HG02798 (cell line): ENCODE results near the gene GLIPR1L1.

Experiments used
- ATAC-seq: cut with Tn5 transposase; IDR thresholded peaks from one replicate; pipeline ENCODE4 v1.9.1; 2021; ENCODE audit warnings: mild to moderate bottlenecking; ENCODE audit not compliant: unreplicated experiment, poor library complexity

Gene GLIPR1L1, protein sequence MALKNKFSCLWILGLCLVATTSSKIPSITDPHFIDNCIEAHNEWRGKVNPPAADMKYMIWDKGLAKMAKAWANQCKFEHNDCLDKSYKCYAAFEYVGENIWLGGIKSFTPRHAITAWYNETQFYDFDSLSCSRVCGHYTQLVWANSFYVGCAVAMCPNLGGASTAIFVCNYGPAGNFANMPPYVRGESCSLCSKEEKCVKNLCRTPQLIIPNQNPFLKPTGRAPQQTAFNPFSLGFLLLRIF

DNA sequence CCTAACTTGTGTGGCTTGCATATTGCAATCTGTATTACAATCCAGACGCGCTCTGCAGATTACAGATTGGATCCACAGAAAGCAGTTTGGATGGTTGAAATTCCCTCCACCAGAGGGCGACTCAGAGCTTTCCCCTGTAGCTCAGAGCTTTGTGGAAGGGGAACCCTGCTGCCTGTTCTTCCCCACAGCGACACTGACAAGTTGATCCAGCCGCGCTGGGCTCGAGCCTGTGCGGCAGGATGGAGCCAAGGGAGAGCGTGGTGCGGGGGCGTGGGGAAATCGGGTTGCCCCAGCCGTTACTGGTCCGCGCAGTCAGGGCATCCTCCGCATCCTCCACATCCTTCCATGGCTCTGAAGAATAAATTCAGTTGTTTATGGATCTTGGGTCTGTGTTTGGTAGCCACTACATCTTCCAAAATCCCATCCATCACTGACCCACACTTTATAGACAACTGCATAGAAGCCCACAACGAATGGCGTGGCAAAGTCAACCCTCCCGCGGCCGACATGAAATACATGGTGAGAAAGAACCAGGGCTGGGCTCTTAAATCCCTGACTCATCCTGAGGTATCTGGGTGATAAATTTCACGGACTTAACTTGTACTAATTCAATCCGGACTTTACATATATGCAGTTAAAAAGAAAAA is at the start of gene GLIPR1L1:
Gene GLIPR1L1 (plus strand): TSS at position 287 of the 647 bp plus-strand sequence. CDS start 59 bp downstream, at position 346.
- peak; percentile 63 for ATAC-seq

DNA sequence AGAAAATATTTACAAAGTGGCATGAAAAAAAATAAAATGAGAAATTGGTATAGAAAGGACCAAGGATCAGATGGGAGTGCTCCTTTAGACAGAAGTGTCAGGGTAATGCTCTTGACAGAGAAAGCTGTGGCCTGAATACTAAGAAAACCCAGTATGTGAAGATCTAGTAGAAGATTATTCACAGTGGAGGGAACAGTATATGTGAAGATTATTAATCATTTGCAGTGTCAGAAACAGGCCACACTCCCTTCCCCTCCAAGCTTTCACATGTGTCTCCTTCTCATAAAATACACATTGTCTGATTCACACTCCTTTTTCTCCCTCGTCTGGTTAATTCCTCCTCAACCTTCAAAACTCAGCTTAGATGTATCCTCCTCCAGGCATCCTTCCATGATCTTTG is 45.6 kb upstream of the GLIPR1L1 start:
- ATAC-seq: no peak

DNA sequence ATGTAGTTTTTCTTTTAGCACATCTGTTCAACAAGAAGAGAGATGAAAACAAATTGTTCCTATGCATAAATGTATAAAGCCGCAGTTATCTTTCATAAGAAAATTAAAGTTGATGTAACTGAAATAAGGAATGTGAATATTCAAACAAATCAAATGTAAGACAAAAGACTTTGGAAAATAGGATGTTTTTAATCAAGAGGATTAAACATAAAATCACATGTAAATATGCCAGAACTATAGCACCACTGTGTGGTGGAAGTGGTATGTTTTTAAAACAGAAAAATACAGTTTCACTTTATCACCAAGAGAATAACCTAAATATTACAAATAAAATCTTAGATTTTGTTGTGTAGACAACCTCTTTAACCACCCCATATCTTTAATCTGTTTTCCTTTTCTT is 44.7 kb upstream of the GLIPR1L1 start:
- no peak for ATAC-seq

DNA sequence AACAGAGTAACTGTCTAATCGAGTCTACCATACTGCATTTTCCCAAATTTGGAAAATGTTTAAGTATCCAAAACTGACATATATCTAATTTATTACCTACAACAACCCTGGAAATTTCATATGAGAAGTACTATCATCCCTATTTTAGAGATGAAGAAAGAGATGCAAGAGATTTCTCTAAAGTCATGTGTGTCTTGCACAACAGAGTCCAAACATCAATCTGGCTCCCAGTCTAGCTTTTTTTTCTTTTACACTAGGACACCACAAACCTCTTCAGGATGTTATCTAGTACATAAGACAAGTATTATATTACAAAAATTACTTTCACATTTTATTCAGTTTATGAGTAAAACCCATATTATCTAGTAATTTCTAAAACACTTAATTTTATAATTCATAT is 43.5 kb upstream of the GLIPR1L1 start:
- ATAC-seq: no peak

DNA sequence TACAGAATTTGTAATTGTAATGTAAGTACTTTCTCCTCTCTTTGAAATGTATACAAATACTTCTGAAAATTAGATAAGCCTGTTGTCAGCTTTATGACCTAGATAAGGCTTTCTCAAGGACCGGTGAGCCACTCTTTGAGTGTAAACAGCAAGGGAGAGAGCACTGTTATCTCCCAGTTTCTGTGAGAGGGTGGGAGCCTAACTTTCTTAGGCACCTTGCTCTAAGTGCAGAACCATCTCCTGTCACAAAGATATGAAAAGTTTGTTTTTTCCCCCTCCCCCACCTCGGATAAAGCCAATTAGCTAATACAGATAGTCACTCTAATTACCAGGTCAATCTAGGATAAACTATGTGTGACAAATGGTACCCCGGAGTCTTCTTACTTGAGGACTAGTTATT is 40.1 kb upstream of the GLIPR1L1 start:
- no peak for ATAC-seq

DNA sequence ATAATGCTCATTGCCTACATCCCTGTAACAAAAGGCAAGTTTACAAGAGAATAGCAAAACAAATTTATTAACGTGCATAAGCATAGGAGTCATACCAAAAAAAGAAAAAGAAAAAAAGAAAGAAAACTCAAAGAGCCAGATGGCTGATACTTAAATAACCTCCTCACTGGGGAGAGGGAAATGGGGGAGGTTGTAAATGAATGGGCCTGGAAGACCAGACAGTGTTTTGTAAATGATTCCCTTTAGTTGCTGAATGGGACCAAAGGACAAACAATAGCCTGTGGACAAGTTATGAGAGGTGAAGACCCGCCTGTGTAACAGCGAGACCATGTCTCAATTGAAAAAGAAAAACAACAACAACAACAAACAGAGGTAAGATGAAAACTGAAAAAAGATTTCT is 39.7 kb upstream of the GLIPR1L1 start:
- ATAC-seq: no peak

DNA sequence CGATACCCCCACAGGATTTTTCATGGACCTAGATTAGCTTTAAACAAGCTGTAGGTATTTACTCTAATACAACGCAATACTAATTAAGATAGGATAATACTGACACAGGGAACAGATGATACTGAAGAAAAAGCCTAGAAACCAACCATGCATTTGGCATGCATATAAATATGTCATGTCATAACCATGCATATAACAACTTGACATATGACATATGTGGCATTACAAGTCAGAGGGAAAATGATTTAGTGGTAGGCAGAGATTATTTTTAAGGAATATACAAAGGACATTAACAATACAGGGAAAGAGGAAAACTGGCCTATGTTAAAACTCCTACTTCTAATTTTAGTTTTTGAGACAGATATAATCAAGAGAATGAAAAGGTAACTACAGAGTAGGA is 32.2 kb upstream of the GLIPR1L1 start:
- ATAC-seq: no peak

DNA sequence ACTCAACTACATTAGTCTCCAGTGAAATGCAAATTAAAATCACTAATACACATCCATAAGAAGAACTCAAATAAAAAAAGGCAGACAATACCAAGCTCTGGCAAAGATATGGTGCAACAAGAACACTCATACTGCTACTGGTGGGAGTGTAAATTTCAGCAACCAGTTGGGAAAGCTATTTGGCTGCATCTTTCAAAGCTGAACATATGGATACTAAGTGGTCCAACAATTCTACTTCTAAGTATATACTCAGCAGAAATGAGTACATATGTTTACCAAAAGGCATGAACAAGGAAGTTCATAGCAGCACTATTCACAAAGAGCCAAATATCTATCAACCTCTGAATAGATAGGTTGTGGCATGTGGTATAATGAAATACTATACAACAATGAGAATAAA is 31.7 kb upstream of the GLIPR1L1 start:
- no peak for ATAC-seq

DNA sequence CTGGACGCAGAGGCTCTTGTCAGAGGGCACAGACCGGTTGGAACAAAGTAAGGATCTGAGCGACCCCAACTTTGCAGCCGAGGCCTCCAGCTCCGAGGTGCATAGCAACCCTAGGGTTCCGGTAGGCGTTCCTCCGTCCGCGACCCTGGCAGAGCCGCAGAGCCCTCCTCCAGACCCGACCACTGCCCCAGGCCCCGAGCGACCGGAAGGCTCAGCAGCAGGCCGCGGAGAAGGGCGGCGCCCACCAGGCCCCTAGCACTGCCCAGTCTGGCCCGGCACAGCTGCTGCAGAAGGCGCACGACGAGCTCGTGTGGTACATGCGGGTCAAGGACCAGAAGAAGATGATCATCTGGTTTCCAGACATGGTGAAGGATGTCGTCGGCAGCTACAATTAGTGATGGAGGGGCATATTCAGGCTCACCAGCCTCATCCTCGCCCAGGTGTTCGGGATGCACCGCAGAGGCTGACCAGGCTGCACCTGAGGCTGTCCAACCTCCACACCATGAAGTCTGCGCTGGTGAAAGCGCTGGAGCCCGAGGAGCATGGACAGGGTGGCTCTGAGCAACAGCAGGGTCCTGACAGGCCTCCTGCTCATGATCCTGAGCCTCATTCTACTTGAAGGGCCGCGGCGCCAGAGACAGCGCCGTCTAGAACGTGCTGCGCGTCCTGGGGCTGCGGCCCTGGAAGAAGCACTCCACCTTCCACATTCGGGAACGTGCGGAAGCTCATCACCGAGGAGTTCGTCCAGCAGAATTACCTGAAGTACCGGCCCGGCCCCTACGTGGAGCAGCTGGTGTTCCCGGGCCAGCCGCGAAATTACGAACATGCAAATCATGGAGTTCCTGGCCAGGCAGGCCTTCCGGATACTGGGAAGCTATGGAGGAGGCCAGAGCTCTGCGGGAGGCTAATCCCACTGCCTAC is 28.8 kb upstream of the GLIPR1L1 start:
- no peak for ATAC-seq

DNA sequence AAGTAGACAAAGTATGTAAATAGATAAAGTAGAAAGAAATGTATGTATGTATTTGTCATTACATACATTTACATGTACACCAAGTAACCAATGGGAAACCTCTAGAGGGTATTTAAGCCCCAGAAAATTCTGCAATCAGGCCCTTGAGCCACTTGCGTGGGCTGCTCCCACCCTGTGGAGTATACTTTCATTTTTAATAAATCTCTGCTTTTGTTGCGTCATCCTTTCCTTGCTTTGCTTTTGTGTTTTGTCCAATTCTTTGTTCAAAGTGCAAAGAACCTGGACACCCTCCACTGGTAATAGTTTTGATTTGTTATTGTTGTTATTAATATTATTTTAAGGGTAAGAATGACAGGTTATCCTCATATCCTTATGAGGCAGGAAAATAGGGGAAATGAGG is 26.2 kb upstream of the GLIPR1L1 start:
- no peak for ATAC-seq

DNA sequence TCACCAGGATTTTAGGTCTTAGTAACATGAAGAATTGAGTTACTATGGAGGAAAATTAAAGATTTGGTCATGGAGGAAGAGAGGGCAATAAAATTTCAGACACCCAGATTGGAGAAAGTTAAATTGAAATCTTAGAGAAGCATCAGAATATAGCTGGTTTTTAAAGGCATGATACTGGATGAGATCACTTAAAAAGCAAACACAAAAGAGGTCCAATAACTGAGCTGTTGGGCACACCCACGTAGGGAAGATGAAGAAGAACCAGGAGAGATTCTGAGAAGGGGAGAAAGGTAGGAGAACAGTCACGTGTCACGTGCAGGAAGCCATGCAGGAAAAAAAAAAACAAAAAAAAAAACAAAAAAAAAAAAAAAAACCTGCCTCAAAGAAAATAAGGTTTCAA is 23.1 kb upstream of the GLIPR1L1 start:
- no peak for ATAC-seq

DNA sequence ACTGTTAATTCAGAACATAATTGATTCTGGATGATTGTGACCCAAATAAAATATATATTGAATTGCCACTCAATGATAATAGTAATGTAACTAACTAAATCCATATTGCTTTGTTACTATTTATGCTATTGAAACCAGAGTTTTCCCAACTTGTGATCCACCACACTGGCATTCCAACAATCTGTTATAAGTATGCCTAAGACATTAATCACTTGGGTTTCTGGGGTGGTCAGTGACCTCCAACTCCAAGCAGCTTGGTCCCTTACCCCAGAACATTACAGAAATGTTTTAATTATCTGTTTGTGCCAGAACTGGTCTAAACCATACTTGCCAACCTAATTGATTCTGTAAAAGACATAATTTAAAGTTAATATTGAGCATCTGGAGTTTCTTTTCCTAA is 19.0 kb upstream of the GLIPR1L1 start:
- ATAC-seq: no peak

DNA sequence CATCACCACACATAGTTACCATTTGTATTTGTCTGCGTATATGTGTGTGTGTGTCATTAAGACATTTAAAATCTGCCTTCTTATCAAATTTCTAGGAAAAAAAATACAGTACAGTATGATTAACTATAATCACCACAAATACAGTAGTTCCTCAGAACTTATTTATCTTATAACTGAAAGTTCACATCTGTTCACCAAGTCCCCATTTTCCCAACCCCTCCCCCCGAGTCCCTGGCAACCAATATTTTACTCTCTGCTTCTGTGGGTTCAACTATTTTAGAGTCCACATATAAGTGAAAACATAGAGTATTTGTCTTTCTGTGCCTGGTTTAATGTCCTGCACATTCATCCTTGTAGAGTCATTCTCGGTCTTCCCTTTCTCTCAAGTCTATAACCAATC is 16.7 kb upstream of the GLIPR1L1 start:
- ATAC-seq: no peak

DNA sequence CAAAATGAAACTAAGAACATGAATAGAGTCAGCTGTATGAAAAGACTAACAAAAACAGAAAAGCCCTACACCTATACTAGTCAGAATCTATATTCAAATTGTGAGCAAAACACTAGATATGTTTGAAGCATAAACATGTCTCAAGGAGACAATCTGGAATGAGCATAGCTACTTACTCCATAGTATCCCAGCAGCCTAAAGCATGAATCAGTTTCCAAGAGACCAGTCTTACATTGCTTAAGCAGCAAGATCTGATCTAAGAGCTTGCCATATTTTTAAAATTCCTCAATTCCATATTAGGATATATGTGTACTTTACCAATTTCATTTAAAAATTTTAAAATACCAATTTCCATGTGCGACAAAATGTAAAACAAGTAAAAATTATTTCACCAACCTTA is 12.0 kb upstream of the GLIPR1L1 start:
- no peak for ATAC-seq

DNA sequence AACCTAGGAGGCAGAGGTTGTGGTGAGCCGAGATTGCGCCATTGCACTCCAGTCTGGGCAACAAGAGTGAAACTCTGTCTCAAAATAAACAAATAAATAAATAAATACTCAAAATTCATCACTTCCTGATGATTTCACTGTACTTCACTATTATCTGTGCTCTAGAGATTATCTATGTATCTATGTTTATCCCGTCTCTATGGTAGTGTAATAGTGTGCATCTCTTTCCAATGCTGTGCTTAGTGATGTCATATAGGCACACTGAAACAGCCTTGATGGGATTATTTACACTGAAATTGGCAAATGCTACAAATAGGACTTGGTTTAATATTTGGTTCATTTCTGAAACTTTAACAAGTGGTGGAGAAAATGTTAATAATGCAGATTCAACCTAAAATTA is 10.8 kb upstream of the GLIPR1L1 start:
- ATAC-seq: no peak

DNA sequence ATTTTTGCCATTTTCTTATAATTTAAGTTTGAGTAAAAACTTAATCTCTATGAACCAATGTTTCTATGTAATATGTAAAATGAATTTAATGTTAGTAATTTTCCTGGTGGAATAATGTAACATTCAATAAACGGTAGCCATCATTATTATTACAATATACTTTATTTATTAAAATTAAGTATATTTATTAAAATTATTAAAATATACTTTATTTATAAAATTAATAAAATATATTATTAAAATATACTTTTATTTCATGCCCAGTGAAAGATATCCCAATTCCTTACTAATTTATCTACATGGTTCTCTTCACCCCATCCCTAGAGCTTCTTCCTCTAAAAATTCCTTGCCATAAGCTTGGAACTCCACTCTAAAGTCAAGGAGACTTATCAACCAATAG is 6.8 kb upstream of the GLIPR1L1 start:
- ATAC-seq: no peak

DNA sequence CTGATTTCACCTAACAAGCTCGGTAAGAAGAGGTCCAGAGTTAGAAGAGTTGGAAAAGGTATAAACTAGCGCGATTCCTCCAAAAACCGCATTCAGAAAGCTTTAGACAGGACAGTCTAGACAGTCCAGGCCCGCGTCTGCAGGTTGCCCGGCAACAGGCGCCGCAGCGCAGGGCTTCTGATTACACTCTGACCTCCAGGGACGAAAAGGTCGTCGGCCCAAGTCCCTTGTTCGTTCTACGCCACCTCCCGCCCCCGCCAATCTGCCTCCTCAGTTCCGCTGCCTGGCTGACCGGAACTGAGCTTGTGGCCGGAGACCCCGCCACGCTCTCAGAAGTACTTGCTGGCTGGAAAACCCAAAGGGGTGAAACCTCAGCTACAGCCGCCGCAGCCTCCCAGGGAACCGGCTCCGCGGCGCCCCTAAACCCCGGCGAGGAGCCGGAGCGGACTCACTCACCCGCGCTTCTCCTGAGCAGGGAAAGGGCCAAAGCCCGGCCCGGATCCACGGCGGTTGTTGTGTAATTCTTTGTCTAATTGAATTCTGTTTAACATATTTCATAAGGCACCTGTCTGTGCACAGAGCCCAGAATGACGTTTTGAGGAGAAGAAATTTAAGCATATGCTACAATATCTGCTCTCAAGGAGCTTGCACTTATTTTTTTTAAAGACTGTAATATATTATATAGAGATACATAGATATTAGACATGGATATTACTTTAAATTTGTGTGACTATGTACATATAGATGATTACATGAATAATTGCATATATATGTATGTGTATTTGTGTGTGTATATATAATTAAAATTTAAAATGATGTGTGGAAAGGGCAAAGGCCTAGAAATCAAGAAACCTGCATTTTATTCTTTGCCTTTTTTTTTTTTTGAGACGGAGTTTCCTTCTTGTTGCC is 4.3 kb upstream of the GLIPR1L1 start, which contains the start of gene CAPS2:
Gene CAPS2 (minus strand): TSS at position 407 of the 909 bp plus-strand sequence. CDS start 3,826 bp downstream, outside the sequence.
- ATAC-seq: peak; percentile 91

DNA sequence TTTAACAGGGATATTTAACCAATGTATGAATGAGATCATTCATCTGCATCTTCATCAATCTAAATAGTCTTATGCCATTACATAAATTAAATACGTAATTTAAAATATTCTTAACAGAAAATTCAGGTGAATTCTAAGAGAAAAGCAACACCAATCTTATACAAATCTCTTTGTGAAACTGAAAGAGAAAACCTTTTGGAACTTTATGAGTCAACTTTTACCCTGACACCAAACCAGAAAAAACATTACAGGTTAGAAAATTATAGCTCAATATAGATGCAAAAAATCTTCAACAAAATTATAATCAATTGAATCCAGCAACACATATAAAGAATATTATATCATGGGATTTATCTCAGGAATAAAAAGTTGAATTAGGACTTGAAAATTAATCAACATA is 3.4 kb downstream of the GLIPR1L1 start:
- ATAC-seq: peak; percentile 50

DNA sequence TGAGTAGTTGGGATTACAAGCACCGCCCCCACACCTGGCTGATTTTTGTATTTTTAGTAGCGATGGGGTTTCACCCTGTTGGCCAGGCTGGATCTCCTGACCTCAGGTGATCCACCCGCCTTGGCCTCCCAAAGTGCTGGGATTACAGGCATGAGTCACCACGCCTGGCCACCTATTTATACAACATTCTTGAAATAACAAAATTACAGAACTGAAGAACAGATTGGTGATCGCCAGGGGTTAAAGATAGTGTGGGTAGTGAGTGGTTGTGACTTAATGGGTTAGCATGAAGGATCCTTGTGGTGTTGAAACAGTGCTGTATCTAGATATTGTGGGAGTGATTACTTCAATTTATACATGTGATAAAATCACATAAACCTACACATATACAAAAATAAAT is 7.4 kb downstream of the GLIPR1L1 start:
- ATAC-seq: no peak

DNA sequence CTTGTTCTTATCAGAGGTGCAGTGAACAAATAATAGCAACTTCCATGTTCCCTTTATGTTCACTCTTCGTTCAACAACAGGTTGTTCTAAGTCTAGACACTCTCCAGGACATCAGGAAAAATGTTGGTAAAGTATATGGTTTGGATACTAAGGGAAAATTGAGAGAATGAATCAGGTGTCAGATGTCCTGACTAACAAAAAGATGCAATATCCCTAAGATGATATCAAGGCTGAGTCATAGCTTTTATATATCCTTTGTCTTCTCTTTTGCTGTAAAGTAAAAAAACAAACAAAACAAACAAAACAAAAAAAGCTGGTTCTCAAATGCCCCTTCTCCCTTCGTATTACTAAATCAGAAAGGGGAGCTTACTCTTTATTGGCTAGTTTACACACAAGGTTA is 11.1 kb downstream of the GLIPR1L1 start:
- ATAC-seq: no peak
